HL-60 (cell line): Measurements from ENCODE around the gene CORO1C.
"Not testable (repeated sequence)": the region's sequence is repeated elsewhere in the genome, so short reads cannot be mapped to it uniquely, and the experiment has no call there.

Source experiments
- POLR2AphosphoS5 ChIP-seq: IDR thresholded peaks from 2 replicates; pipeline ENCODE4 v1.6.1; 2012; ENCODE audit warnings: low read depth
- SPI1 ChIP-seq: IDR thresholded peaks from 2 replicates; pipeline ENCODE4 v1.6.1; 2012; ENCODE audit warnings: low read depth, mild to moderate bottlenecking, borderline replicate concordance
- TF ChIP-seq, protein P1 (sequence below): IDR thresholded peaks from one replicate; pipeline ENCODE4 v1.5.1; 2011; ENCODE audit warnings: low read length, control low read depth, inconsistent platforms; ENCODE audit not compliant: insufficient read depth
- TF ChIP-seq, protein P2 (sequence below): IDR thresholded peaks from 2 replicates; pipeline ENCODE4 v1.6.1; 2012; ENCODE audit warnings: low read depth; ENCODE audit not compliant: insufficient replicate concordance

DNA sequence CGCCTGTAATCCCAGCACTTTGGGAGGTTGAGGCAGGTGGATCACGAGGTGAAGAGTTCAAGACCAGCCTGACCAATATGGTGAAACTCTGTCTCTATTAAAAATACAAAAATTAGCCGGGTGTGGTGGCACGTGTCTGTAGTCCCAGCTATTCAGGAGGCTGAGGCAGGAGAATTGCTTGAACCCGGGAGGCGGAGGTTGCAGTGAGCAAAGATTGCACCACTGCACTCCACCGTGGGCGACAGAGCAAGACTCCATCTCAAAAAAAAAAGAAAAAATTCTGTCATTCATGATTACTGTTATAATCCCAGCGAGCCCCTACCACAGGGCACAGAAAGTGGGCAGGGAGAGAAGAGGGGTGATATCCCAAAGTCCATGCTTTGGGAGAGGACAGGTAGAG is 40.5 kb upstream of the CORO1C start:
- TF ChIP-seq, protein P1, sequence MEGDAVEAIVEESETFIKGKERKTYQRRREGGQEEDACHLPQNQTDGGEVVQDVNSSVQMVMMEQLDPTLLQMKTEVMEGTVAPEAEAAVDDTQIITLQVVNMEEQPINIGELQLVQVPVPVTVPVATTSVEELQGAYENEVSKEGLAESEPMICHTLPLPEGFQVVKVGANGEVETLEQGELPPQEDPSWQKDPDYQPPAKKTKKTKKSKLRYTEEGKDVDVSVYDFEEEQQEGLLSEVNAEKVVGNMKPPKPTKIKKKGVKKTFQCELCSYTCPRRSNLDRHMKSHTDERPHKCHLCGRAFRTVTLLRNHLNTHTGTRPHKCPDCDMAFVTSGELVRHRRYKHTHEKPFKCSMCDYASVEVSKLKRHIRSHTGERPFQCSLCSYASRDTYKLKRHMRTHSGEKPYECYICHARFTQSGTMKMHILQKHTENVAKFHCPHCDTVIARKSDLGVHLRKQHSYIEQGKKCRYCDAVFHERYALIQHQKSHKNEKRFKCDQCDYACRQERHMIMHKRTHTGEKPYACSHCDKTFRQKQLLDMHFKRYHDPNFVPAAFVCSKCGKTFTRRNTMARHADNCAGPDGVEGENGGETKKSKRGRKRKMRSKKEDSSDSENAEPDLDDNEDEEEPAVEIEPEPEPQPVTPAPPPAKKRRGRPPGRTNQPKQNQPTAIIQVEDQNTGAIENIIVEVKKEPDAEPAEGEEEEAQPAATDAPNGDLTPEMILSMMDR, result not testable (repeated sequence)
- not testable (repeated sequence) for TF ChIP-seq SPI1, POLR2AphosphoS5
- TF ChIP-seq, protein P2, sequence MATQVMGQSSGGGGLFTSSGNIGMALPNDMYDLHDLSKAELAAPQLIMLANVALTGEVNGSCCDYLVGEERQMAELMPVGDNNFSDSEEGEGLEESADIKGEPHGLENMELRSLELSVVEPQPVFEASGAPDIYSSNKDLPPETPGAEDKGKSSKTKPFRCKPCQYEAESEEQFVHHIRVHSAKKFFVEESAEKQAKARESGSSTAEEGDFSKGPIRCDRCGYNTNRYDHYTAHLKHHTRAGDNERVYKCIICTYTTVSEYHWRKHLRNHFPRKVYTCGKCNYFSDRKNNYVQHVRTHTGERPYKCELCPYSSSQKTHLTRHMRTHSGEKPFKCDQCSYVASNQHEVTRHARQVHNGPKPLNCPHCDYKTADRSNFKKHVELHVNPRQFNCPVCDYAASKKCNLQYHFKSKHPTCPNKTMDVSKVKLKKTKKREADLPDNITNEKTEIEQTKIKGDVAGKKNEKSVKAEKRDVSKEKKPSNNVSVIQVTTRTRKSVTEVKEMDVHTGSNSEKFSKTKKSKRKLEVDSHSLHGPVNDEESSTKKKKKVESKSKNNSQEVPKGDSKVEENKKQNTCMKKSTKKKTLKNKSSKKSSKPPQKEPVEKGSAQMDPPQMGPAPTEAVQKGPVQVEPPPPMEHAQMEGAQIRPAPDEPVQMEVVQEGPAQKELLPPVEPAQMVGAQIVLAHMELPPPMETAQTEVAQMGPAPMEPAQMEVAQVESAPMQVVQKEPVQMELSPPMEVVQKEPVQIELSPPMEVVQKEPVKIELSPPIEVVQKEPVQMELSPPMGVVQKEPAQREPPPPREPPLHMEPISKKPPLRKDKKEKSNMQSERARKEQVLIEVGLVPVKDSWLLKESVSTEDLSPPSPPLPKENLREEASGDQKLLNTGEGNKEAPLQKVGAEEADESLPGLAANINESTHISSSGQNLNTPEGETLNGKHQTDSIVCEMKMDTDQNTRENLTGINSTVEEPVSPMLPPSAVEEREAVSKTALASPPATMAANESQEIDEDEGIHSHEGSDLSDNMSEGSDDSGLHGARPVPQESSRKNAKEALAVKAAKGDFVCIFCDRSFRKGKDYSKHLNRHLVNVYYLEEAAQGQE, result not testable (repeated sequence)
